ENCODE results near the gene TMEM97.

Gene TMEM97

GRCh38 chr17:28371245-28372202 is 52.5 kb downstream of the TMEM97 start, which contains the start of gene SARM1 (continued):
- TF ChIP-seq PRDM4 (tag by site-specific recombination; IDR thresholded peaks at IDR 0.05) = 0 out of 2 replicates have a peak, but pooled peaks have one; percentile 13
- TF ChIP-seq ZNF398 (tag by site-specific recombination; IDR thresholded peaks at IDR 0.05) = peak; percentile 74
- TF ChIP-seq ZNF629 (tag by site-specific recombination; IDR thresholded peaks at IDR 0.05) = peak; percentile 25; the same call in 1 of the 2 replicates
- no peak for TF ChIP-seq TSHZ1 (tag by site-specific recombination; IDR thresholded peaks at IDR 0.05; ENCODE audit: borderline replicate concordance)

- Histone ChIP-seq H3K27ac (ENCODE audit: extremely low read depth, low read depth, low read length) (peak overlapping the region; percentile 87), H3K4me1 (ENCODE audit: control insufficient read depth, insufficient read depth, low read length) (peaks cover 13% of the 10 kb centered on the region), H3K9me3 (ENCODE audit: control insufficient read depth, insufficient read depth, low read depth, low read length) (no peaks in the 10 kb centered on the region), H3K36me3 (ENCODE audit: control insufficient read depth in 2 of 2, insufficient read depth in 1 of 2, low read length in 2 of 2) (no peaks in the 10 kb centered on the region; a peak in 1 of 3 replicates), H3K4me3 (ENCODE audit: low read depth, low read length) (peak overlapping the region; percentile 50)
- ChIA-PET POLR2A (interaction anchor here (1.5 to 7.1 kb wide), 3 partner anchors 8 to 33 kb away, joined by 6 to 66 read pairs (median 9); partner anchors contain the start of genes POLDIP2 and SLC46A1), CTCF (interaction anchor here (1.5 kb wide), 1 partner anchor 45 kb away, joined by 11 read pairs; no protein-coding TSS in a partner anchor)
- peak; percentile 25; the same call in 1 of the 2 replicates for TF ChIP-seq ZSCAN5A (tag by site-specific recombination; IDR thresholded peaks at IDR 0.05)
- TF ChIP-seq ZNF16 (tag by site-specific recombination; IDR thresholded peaks at IDR 0.05; ENCODE audit: low read depth) = no peak
- TF ChIP-seq ZBTB44 (tag by site-specific recombination; IDR thresholded peaks at IDR 0.05) = 0 out of 2 replicates have a peak, but pooled peaks have one; percentile 20
- no peak for TF ChIP-seq ZNF580 (tag by site-specific recombination; IDR thresholded peaks at IDR 0.05)
- TF ChIP-seq GLI2 (tag by site-specific recombination; IDR thresholded peaks at IDR 0.05; ENCODE audit: borderline replicate concordance, low read depth) = no peak
- no peak for TF ChIP-seq ZNF645 (tag by site-specific recombination; IDR thresholded peaks at IDR 0.05)
- no peak for TF ChIP-seq GLIS2 (tag by site-specific recombination; IDR thresholded peaks at IDR 0.05)
- no peak for TF ChIP-seq ZIC2 (tag by site-specific recombination; IDR thresholded peaks at IDR 0.05)
- TF ChIP-seq ZNF560 (tag by site-specific recombination; IDR thresholded peaks at IDR 0.05; ENCODE audit: borderline replicate concordance) = no peak
- TF ChIP-seq ZNF76 (tag by site-specific recombination; IDR thresholded peaks at IDR 0.05; ENCODE audit: borderline replicate concordance, low read depth) = peak; percentile 14; the same call in 1 of the 2 replicates
- no peak for TF ChIP-seq ZNF23 (tag by site-specific recombination; IDR thresholded peaks at IDR 0.05; ENCODE audit: borderline replicate concordance)
- TF ChIP-seq ZSCAN30 (tag by site-specific recombination; IDR thresholded peaks at IDR 0.05) = no peak
- TF ChIP-seq ZNF776 (tag by site-specific recombination; IDR thresholded peaks at IDR 0.05; ENCODE audit: borderline replicate concordance) = no peak
- TF ChIP-seq ZBTB17 (tag by site-specific recombination; IDR thresholded peaks at IDR 0.05) = no peak
- TF ChIP-seq ZNF660 (tag by site-specific recombination; IDR thresholded peaks at IDR 0.05) = peak; percentile 46; the same call in 1 of the 2 replicates
Measured at GRCh38 chr17:28372203-28372944, 53.4 kb downstream of the TMEM97 start.
